ENCODE data around the gene PRPF8. TPM values are rescaled to one million over a fixed set of nuclear protein-coding genes. Genes with fewer than 3 reads are reported as not detected.
A peak's percentile ranks its signal among the peaks of the same experiment; 100 is the strongest.

PRPF8 gene
- total RNA-seq, 1 donor from 2014 or later: 202 TPM

DNA sequence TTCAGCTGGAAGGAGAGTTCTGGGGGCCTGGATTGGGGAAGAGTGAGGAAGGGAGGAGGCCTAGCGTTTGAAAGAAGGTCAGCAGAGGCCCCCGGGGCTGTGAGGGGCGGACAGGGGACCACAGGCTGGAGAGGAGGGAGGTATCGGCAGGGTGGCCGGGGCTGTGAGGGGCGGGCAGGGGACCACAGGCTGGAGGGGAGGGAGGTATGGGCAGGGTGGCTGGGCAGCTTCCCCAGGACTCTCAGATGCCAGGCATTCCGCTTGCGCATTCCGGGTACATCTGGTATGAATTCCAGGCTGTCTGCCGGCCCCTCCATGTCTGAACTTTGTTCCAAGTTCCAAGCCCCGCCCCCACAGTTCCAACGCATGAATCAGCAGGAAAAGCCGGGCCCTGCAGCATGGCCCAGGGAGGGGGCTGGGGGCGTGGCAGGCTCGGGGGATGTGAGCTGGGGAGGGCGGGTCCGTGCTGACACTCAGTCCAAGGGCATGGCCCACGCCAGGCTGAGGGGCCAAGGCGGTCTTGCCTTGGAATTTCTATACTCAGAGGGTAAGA is 29.8 kb upstream of the PRPF8 start:
- peak overlapping the region; percentile 97 for H3K4me2 ChIP-seq (ENCODE audit: low read length)
- peak overlapping the region; percentile 87 for H3K9ac ChIP-seq (ENCODE audit: low read length)
- H3K4me1 Mint-ChIP-seq (ENCODE audit: low read depth, unreplicated experiment): peaks cover 25% of the 10 kb centered on the region
- H3K27ac Mint-ChIP-seq (ENCODE audit: unreplicated experiment): peak overlapping the region; percentile 94
- peaks cover 17% of the 10 kb centered on the region for H3K36me3 Mint-ChIP-seq (ENCODE audit: low read depth, unreplicated experiment)
- H3K27me3 ChIP-seq (ENCODE audit: insufficient read depth, low read length): no peaks in the 10 kb centered on the region
- no peaks in the 10 kb centered on the region for H3K9me3 ChIP-seq (ENCODE audit: insufficient read depth, low read depth, low read length)
- peak overlapping the region; percentile 96 for H3K4me3 Mint-ChIP-seq (ENCODE audit: unreplicated experiment)
- peak; percentile 93 for DNase-seq (ENCODE audit: low read depth)
- peak overlapping the region; percentile 85 for H3K27ac ChIP-seq (ENCODE audit: low read depth, low read length)
- H3K27me3 Mint-ChIP-seq (ENCODE audit: low read depth, unreplicated experiment): no peaks in the 10 kb centered on the region
- no peak for FAIRE-seq
- no peaks in the 10 kb centered on the region for H3K9me3 Mint-ChIP-seq (ENCODE audit: unreplicated experiment)
- peak overlapping the region; percentile 80 for H3K4me3 ChIP-seq (ENCODE audit: insufficient read depth, low read depth, low read length)
- TF ChIP-seq CTCF (IDR thresholded peaks at IDR 0.05; ENCODE audit: insufficient read depth, low read depth, low read length) (no peak), EZH2 (IDR thresholded peaks at IDR 0.05; ENCODE audit: insufficient read depth, low read length) (no peak)
- H3K79me2 ChIP-seq (ENCODE audit: insufficient read depth, low read length): peaks cover 54% of the 10 kb centered on the region
- peaks cover 28% of the 10 kb centered on the region for H3K4me1 ChIP-seq (ENCODE audit: insufficient read depth, low read length)
- peaks cover 31% of the 10 kb centered on the region for H3K36me3 ChIP-seq (ENCODE audit: insufficient read depth, low read length)
- no peak overlapping the region for H2AFZ ChIP-seq (ENCODE audit: low read depth, low read length)
- H4K20me1 ChIP-seq (ENCODE audit: insufficient read depth, low read length): peaks cover 47% of the 10 kb centered on the region

DNA sequence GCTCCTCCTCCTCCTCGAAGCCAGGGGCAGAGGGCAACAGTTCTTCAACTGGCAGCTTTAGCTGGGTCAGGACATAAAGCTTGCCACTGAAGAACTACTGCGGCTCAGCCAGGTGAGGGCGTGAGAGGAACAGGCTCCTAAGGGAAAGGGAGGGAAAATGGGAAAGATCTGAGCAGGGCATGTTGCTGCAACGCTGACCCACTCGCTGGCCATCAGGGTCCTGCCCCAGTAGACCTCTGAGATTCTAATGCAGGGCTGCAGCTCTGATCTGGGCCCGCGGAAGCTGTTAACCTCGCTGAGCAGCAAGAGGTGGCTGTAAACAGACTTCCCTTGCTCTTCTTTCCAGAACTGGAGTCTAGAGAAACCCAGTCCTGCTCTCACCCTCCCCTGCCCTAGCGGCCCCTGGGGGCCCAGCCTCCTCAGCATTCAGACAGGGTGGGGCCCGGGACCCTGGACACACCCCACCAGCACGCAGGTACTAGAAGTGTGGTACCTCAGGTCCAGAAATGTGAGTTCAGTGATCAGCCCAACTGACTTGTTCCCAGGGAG is 29.3 kb upstream of the PRPF8 start:
- Mint-ChIP-seq H3K9me3 (ENCODE audit: unreplicated experiment) (no peaks in the 10 kb centered on the region), H3K27ac (ENCODE audit: unreplicated experiment) (peak overlapping the region; percentile 86), H3K4me3 (ENCODE audit: unreplicated experiment) (peak overlapping the region; percentile 96), H3K4me1 (ENCODE audit: low read depth, unreplicated experiment) (peaks cover 25% of the 10 kb centered on the region), H3K27me3 (ENCODE audit: low read depth, unreplicated experiment) (no peaks in the 10 kb centered on the region), H3K36me3 (ENCODE audit: low read depth, unreplicated experiment) (peaks cover 17% of the 10 kb centered on the region)
- peaks cover 28% of the 10 kb centered on the region for H3K4me1 ChIP-seq (ENCODE audit: insufficient read depth, low read length)
- FAIRE-seq (no peak), DNase-seq (ENCODE audit: low read depth) (no peak)
- H3K4me2 ChIP-seq (ENCODE audit: low read length): peak overlapping the region; percentile 97
- H3K4me3 ChIP-seq (ENCODE audit: insufficient read depth, low read depth, low read length): peak overlapping the region; percentile 80
- peak; percentile 16 for TF ChIP-seq CTCF (IDR thresholded peaks at IDR 0.05; ENCODE audit: insufficient read depth, low read depth, low read length)
- no peak for TF ChIP-seq EZH2 (IDR thresholded peaks at IDR 0.05; ENCODE audit: insufficient read depth, low read length)
- no peaks in the 10 kb centered on the region for H3K27me3 ChIP-seq (ENCODE audit: insufficient read depth, low read length)
- H3K27ac ChIP-seq (ENCODE audit: low read depth, low read length): peak overlapping the region; percentile 85
- peaks cover 54% of the 10 kb centered on the region for H3K79me2 ChIP-seq (ENCODE audit: insufficient read depth, low read length)
- H4K20me1 ChIP-seq (ENCODE audit: insufficient read depth, low read length): peaks cover 47% of the 10 kb centered on the region
- H3K36me3 ChIP-seq (ENCODE audit: insufficient read depth, low read length): peaks cover 31% of the 10 kb centered on the region
- H2AFZ ChIP-seq (ENCODE audit: low read depth, low read length): no peak overlapping the region
- H3K9me3 ChIP-seq (ENCODE audit: insufficient read depth, low read depth, low read length): no peaks in the 10 kb centered on the region
- peak overlapping the region; percentile 87 for H3K9ac ChIP-seq (ENCODE audit: low read length)

Data from astrocyte (in vitro differentiated cells and primary cell).